DND-41 (cell line): Measurements from ENCODE around the gene NOC4L.

Experiments
- EZH2 ChIP-seq: IDR thresholded peaks from 3 replicates; pipeline ENCODE4 v1.6.1; 2012; ENCODE audit warnings: borderline replicate concordance, low read depth, mild to moderate bottlenecking, moderate library complexity, low read length, inconsistent platforms; ENCODE audit not compliant: severe bottlenecking
- TF ChIP-seq, protein P1 (sequence below): IDR thresholded peaks from 2 replicates; pipeline ENCODE4 v1.5.1; 2012; ENCODE audit warnings: borderline replicate concordance, low read length, moderate library complexity, mild to moderate bottlenecking; ENCODE audit not compliant: poor library complexity, severe bottlenecking; ENCODE audit errors: extremely low read depth

- no peak for TF ChIP-seq EZH2
- TF ChIP-seq, protein P1, sequence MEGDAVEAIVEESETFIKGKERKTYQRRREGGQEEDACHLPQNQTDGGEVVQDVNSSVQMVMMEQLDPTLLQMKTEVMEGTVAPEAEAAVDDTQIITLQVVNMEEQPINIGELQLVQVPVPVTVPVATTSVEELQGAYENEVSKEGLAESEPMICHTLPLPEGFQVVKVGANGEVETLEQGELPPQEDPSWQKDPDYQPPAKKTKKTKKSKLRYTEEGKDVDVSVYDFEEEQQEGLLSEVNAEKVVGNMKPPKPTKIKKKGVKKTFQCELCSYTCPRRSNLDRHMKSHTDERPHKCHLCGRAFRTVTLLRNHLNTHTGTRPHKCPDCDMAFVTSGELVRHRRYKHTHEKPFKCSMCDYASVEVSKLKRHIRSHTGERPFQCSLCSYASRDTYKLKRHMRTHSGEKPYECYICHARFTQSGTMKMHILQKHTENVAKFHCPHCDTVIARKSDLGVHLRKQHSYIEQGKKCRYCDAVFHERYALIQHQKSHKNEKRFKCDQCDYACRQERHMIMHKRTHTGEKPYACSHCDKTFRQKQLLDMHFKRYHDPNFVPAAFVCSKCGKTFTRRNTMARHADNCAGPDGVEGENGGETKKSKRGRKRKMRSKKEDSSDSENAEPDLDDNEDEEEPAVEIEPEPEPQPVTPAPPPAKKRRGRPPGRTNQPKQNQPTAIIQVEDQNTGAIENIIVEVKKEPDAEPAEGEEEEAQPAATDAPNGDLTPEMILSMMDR, result no peak
Observed at GRCh38 chr12:132099739-132100138, 44.5 kb upstream of the NOC4L start.
